K562 (cell line): ENCODE results near the gene PEX19. TPM values are rescaled to one million over a fixed set of nuclear protein-coding genes. Genes with fewer than 3 reads are reported as not detected.

Experiments used
- ATAC-seq: fragments of 200-7000 bp; cut with Tn5 transposase; 3 replicates; pipeline ENCODE4 v1.9.1; 2020; ENCODE audit warnings: moderate library complexity
- BruUV-seq: library from RNA; stranded (reverse); fragments of 400-500 nt; replicated peaks from 2 replicates; lab custom pipeline; 2021; lab: Mats Ljungman, UMichigan
- CTCF ChIA-PET: fragments of 300-600 bp; formaldehyde crosslinking; extraction: SDS; loops from one replicate; lab custom pipeline; 2021; ENCODE audit warnings: low intra/inter-chr PET ratio; lab: Yijun Ruan, JAX
- POLR2A ChIA-PET: fragments of 300-600, 350-650 bp; sonication (Branson Sonifier 250); formaldehyde crosslinking; extraction: SDS; loops from one replicate; lab custom pipeline; 2021; ENCODE audit warnings: antibody characterized with exemption, inconsistent platforms; lab: Yijun Ruan, JAX
- DNase-seq, 4 experiments: peaks; one replicate each; pipeline versions ENCODE4 v3.0.0 to v3.0.0-alpha.2; 2011 to 2018; ENCODE audit warnings: low spot score in 3 of 4, mixed read lengths in 3 of 4; ENCODE audit errors: extremely low read depth in 1 of 4
- FAIRE-seq: peaks from 2 replicates; lab custom pipeline; 2011; peaks lifted over from hg19 to GRCh38; lab: Jason Lieb, UNC
- H2AFZ ChIP-seq: 2 replicates; pipeline ENCODE4 v1.6.0; 2011; ENCODE audit warnings: low read depth, low read length, control low read depth, inconsistent platforms
- H3K27ac ChIP-seq: fragments of 200-600 bp; 3 replicates; pipeline ENCODE4 v1.8.0; 2011; ENCODE audit warnings: low read depth, mild to moderate bottlenecking, control low read depth, inconsistent platforms, low read length, moderate library complexity, mixed read lengths; ENCODE audit errors: extremely low read depth
- H3K27me3 ChIP-seq, 2 experiments: fragments of 300-600 bp in 1 of 2; 2 replicates in 1 of 2; 3 replicates in 1 of 2; pipeline versions ENCODE4 v1.6.0 to v1.8.0; 2011; ENCODE audit warnings: inconsistent platforms in 2 of 2, low read length in 2 of 2, mild to moderate bottlenecking in 1 of 2, mixed read lengths in 1 of 2, moderate library complexity in 1 of 2; ENCODE audit not compliant: control insufficient read depth in 2 of 2, insufficient read depth in 2 of 2
- H3K36me3 ChIP-seq: fragments of 300-600 bp; 3 replicates; pipeline ENCODE4 v1.8.0; 2011; ENCODE audit warnings: mild to moderate bottlenecking, low read length, inconsistent platforms; ENCODE audit not compliant: control insufficient read depth, insufficient read depth
- H3K4me1 ChIP-seq, 2 experiments: fragments of 200-600 bp in 1 of 2; replicated peaks in 1 of 2; 2 replicates in 1 of 2; 3 replicates in 1 of 2; pipeline versions ENCODE4 v1.5.1 to v1.8.0; 2011; ENCODE audit warnings: inconsistent platforms in 2 of 2, low read length in 2 of 2, mild to moderate bottlenecking in 1 of 2, mixed read lengths in 1 of 2, moderate library complexity in 1 of 2; ENCODE audit not compliant: control insufficient read depth in 2 of 2, insufficient read depth in 2 of 2
- H3K4me2 ChIP-seq: 2 replicates; pipeline ENCODE4 v1.6.1; 2011; ENCODE audit warnings: low read length, control low read depth, inconsistent platforms, mixed read lengths; ENCODE audit not compliant: insufficient read depth
- H3K4me3 ChIP-seq: fragments of 200-600 bp; sonication (generic), shearing (Covaris generic); 2 replicates; pipeline ENCODE4 v1.5.1; 2016; ENCODE audit warnings: control low read depth, inconsistent platforms
- H3K79me2 ChIP-seq: fragments of 200-600 bp; 3 replicates; pipeline ENCODE4 v1.8.0; 2011; ENCODE audit warnings: low read length, inconsistent platforms; ENCODE audit not compliant: control insufficient read depth, insufficient read depth
- H3K9ac ChIP-seq, 2 experiments: 2 replicates each; pipeline versions ENCODE4 v1.6.0 to v1.6.1; 2011; ENCODE audit warnings: low read depth in 2 of 2, low read length in 2 of 2, control low read depth in 1 of 2, inconsistent platforms in 1 of 2, mild to moderate bottlenecking in 1 of 2, mixed read lengths in 1 of 2; ENCODE audit not compliant: insufficient read depth in 1 of 2
- H3K9me1 ChIP-seq: one replicate; pipeline ENCODE4 v1.6.0; 2011; ENCODE audit warnings: inconsistent platforms, mild to moderate bottlenecking, low read length, moderate library complexity; ENCODE audit not compliant: control insufficient read depth, insufficient read depth
- H3K9me3 ChIP-seq: replicated peaks from 2 replicates; pipeline ENCODE4 v1.5.1; 2011; ENCODE audit warnings: low read depth, low read length, inconsistent platforms; ENCODE audit not compliant: control insufficient read depth, insufficient read depth
- H4K20me1 ChIP-seq: replicated peaks from 2 replicates; pipeline ENCODE4 v1.6.1; 2011; ENCODE audit warnings: low read length, inconsistent platforms, mixed read lengths; ENCODE audit not compliant: control insufficient read depth, insufficient read depth
- FOSL1 ChIP-seq: fragments of 200-800 bp; sonication (Bioruptor generic); conservative IDR thresholded peaks from 2 replicates; pipeline ENCODE4 v1.6.1; 2016; ENCODE audit warnings: missing genetic modification characterization, missing compliant biosample characterization
- HOXB6 ChIP-seq: fragments of 250-450 bp; sonication (Bioruptor Pico); IDR thresholded peaks from 2 replicates; pipeline ENCODE4 v1.5.1; 2022; ENCODE audit warnings: mild to moderate bottlenecking, borderline replicate concordance
- ILF3 ChIP-seq: fragments of 450-650 bp; IDR thresholded peaks from 2 replicates; pipeline ENCODE4 v1.6.1; 2018; ENCODE audit warnings: antibody characterized with exemption, mild to moderate bottlenecking, moderate library complexity, borderline replicate concordance
- MBD2 ChIP-seq: sonication (generic); IDR thresholded peaks from 2 replicates; pipeline ENCODE4 v1.6.1; 2016; ENCODE audit warnings: low read depth, borderline replicate concordance
- TAL1 ChIP-seq: fragments of 450-650 bp; IDR thresholded peaks from 2 replicates; pipeline ENCODE4 v1.6.1; 2016; ENCODE audit warnings: mild to moderate bottlenecking
- TBP ChIP-seq: optimal IDR thresholded peaks from 2 replicates; pipeline ENCODE3; 2011; ENCODE audit warnings: low read depth, low read length, improper control_type of control experiment
- TEAD4 ChIP-seq, 2 experiments: sonication (generic) in 1 of 2; formaldehyde crosslinking in 1 of 2; IDR thresholded peaks; 2 replicates each; pipeline versions ENCODE4 v1.6.1 to v1.8.0; 2012 to 2022; ENCODE audit warnings: borderline replicate concordance in 1 of 2, inconsistent platforms in 1 of 2, low read length in 1 of 2, mild to moderate bottlenecking in 1 of 2, missing genetic modification reagents in 1 of 2
- ZNF77 ChIP-seq: fragments of 250-450 bp; sonication (Bioruptor Pico); IDR thresholded peaks from 2 replicates; pipeline ENCODE4 v1.5.0; 2020
- ZNF785 ChIP-seq: fragments of 250-450 bp; sonication (Bioruptor Pico); IDR thresholded peaks from 2 replicates; pipeline ENCODE4 v1.4.0; 2020; ENCODE audit warnings: mild to moderate bottlenecking
- WGBS: fragments of 100-300 bp; shearing (Covaris generic); methylation state at CpG from one replicate; pipeline ENCODE4 v1.1.6; 2016; ENCODE audit warnings: low coverage, mixed read lengths; ENCODE audit not compliant: insufficient coverage; ENCODE audit errors: missing lambda C conversion rate; 5-methylcytosine and 5-hydroxymethylcytosine counted together
- in situ Hi-C: fragments of 300-500 bp; cut with MboI; formaldehyde crosslinking; loops from 4 replicates; pipeline ENCODE4 v1.15.0; 2018; ENCODE audit warnings: inconsistent platforms, mixed read lengths
- intact Hi-C: fragments of 100-400 bp; cut with micrococcal nuclease; formaldehyde crosslinking; loops from 2 replicates; pipeline ENCODE4 v1.14.2; 2022
- polyA plus RNA-seq, 8 experiments: library from polyadenylated mRNA; depleted of rRNA in 4 of 8; stranded (reverse) in 5 of 8; unstranded in 3 of 8; fragments of >200 nt; fragmentation: Nextera tagmentation in 2 of 8; fragmentation: Illumina TruSeq in 1 of 8; extraction: Ambion mirVana in 2 of 8; extraction: Trizol in 1 of 8; gene quantifications; 2 replicates each; pipeline versions ENCODE4 v1.2.1 to v1.2.3, GENCODE V29; 2011 to 2014; ENCODE audit warnings: inconsistent platforms in 1 of 8, missing spikeins in 1 of 8
- total RNA-seq, 7 experiments: library from RNA; depleted of rRNA in 6 of 7; stranded (reverse); fragments of >200 nt in 6 of 7; fragmentation: Illumina TruSeq in 2 of 7; extraction: Trizol in 2 of 7; gene quantifications; 2 replicates each; pipeline versions ENCODE4 v1.2.1 to v1.2.3, GENCODE V29; 2011 to 2021; ENCODE audit warnings: low replicate concordance in 1 of 7

The PEX19 gene
- total and polyA plus RNA-seq, 9 of the 15 experiments (the other 6 are each of a cell fraction or from before 2014, with no cell fraction given): 32.5 to 103 (median 59.8) TPM

DNA sequence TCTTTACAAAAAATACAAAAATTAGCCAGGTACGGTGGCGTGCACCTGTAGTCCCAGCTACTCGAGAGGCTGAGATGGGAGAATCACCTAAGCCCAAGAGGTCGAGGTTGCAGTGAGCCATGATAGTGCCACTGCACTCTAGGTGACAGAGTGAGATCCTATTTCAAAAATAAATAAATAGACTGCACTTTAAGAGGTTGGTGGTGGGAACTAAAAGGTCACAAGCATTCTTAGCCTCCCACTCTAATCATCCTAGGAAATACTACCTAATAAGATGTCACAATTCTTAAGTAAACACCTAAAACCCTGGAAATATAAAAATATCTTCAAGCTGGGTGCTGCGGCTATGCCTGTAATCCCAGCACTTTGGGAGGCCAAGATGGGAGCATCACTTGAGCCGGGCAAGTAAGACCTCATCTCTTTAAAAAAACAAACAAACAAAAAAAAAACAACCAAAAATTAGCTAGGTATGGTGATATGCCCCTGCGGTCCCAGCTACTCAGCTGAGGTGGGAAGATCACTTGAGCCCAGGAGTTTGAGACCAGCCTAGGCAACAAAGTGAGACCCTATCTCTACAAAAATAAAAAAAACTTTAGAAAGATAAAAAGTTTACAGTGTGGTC is 26.6 kb downstream of the PEX19 start:
- Histone ChIP-seq H3K4me1 (peaks cover 2 to 12% of the 10 kb centered on the region in 2 experiments; a peak in 3 of 5 replicates), H3K9ac (no peak overlapping the region), H3K4me2 (no peak overlapping the region), H3K79me2 (peaks cover 61% of the 10 kb centered on the region), H3K9me1 (no peaks in the 10 kb centered on the region), H3K36me3 (peaks cover 39% of the 10 kb centered on the region), H3K9me3 (no peaks in the 10 kb centered on the region), H2AFZ (no peak overlapping the region), H3K4me3 (no peak overlapping the region), H3K27ac (no peak overlapping the region), H3K27me3 (no peaks in the 10 kb centered on the region), H4K20me1 (no peaks in the 10 kb centered on the region)
- ATAC-seq (no peak), FAIRE-seq (no peak), DNase-seq (no peak)
- TF ChIP-seq MBD2 (no peak), ZNF77 (CRISPR knock-in tag) (no peak), HOXB6 (CRISPR knock-in tag) (no peak), TEAD4 (IDR thresholded peaks at IDR 0.05; ENCODE audit: low read length) (no peak), TEAD4 (CRISPR knock-in tag; IDR thresholded peaks at IDR 0.05; ENCODE audit: borderline replicate concordance) (no peak), ILF3 (no peak), FOSL1 (tag) (no peak), TAL1 (no peak), ZNF785 (CRISPR knock-in tag) (no peak), TBP (no peak)
- in situ Hi-C loops: no loop called here
- no TSS peak for BruUV-seq
- WGBS: 91% methylated on average over 7 of the region's 7 CpGs
- POLR2A ChIA-PET: interaction anchor here (0.6 to 1.0 kb wide), 2 partner anchors 14 to 118 kb away, joined by 3 read pairs; no protein-coding TSS in a partner anchor
- intact Hi-C loops: no loop called here
- CTCF ChIA-PET: no interaction called here
